HEK293 (cell line): ENCODE data around the gene PFN1.
A peak's percentile ranks its signal among the peaks of the same experiment; 100 is the strongest.

ENCODE experiments used
- CTCF ChIA-PET: fragments of 350-600 bp; formaldehyde crosslinking; extraction: SDS; loops from one replicate; lab custom pipeline; 2021; ENCODE audit warnings: antibody characterized with exemption; lab: Yijun Ruan, JAX
- POLR2A ChIA-PET: fragments of 300-600 bp; formaldehyde crosslinking; extraction: SDS; loops from one replicate; lab custom pipeline; 2020; ENCODE audit warnings: antibody characterized with exemption, inconsistent platforms; lab: Yijun Ruan, JAX
- H3K27ac ChIP-seq: fragments of 200-500 bp; sonication (Bioruptor generic); 2 replicates; pipeline ENCODE4 v1.5.1; 2014; ENCODE audit warnings: low read depth, low read length, control low read depth, inconsistent platforms; ENCODE audit errors: extremely low read depth
- H3K36me3 ChIP-seq, 2 experiments: fragments of 200-500 bp in 1 of 2; sonication (Bioruptor generic) in 1 of 2; 1 replicate in 1 of 2; 2 replicates in 1 of 2; pipeline ENCODE4 v1.5.1; 2014 to 2017; ENCODE audit warnings: inconsistent platforms in 2 of 2, low read length in 2 of 2; ENCODE audit not compliant: control insufficient read depth in 2 of 2, insufficient read depth in 1 of 2
- H3K4me1 ChIP-seq: fragments of 200-500 bp; sonication (Bioruptor generic); 2 replicates; pipeline ENCODE4 v1.5.1; 2014; ENCODE audit warnings: mild to moderate bottlenecking, low read length, inconsistent platforms; ENCODE audit not compliant: control insufficient read depth, insufficient read depth
- H3K4me3 ChIP-seq: 2 replicates; pipeline ENCODE4 v1.5.1; 2011; ENCODE audit warnings: low read depth, mild to moderate bottlenecking, control low read depth, low read length, moderate library complexity
- H3K9me3 ChIP-seq: fragments of 200-500 bp; sonication (Bioruptor generic); 2 replicates; pipeline ENCODE4 v1.5.1; 2014; ENCODE audit warnings: low read depth, low read length, inconsistent platforms; ENCODE audit not compliant: control insufficient read depth, insufficient read depth
- FEZF1 ChIP-seq: fragments of 450-650 bp; formaldehyde crosslinking; IDR thresholded peaks from 2 replicates; pipeline ENCODE4 v1.5.1; 2016; ENCODE audit warnings: missing biosample characterization, missing genetic modification characterization
- GLIS1 ChIP-seq: fragments of 450-650 bp; formaldehyde crosslinking; IDR thresholded peaks from 2 replicates; pipeline ENCODE4 v1.5.1; 2016; ENCODE audit warnings: missing biosample characterization, missing genetic modification characterization
- GLIS2 ChIP-seq: fragments of 450-650 bp; formaldehyde crosslinking; IDR thresholded peaks from 2 replicates; pipeline ENCODE4 v1.5.1; 2016; ENCODE audit warnings: missing biosample characterization, missing genetic modification characterization
- KLF7 ChIP-seq: fragments of 450-650 bp; formaldehyde crosslinking; IDR thresholded peaks from 2 replicates; pipeline ENCODE4 v1.5.1; 2016; ENCODE audit warnings: missing biosample characterization, missing genetic modification characterization, borderline replicate concordance
- PRDM1 ChIP-seq: fragments of 450-650 bp; formaldehyde crosslinking; IDR thresholded peaks from 2 replicates; pipeline ENCODE4; 2016; ENCODE audit warnings: missing biosample characterization, missing genetic modification characterization
- PRDM4 ChIP-seq: fragments of 450-650 bp; formaldehyde crosslinking; IDR thresholded peaks from 2 replicates; pipeline ENCODE4 v1.5.1; 2017; ENCODE audit warnings: missing biosample characterization, missing genetic modification characterization
- PRDM6 ChIP-seq: fragments of 450-650 bp; formaldehyde crosslinking; IDR thresholded peaks from 2 replicates; pipeline ENCODE4 v1.5.1; 2017; ENCODE audit warnings: missing biosample characterization, missing genetic modification characterization
- SETDB1 ChIP-seq: IDR thresholded peaks from one replicate; pipeline ENCODE4 v1.6.1; 2017; ENCODE audit warnings: mild to moderate bottlenecking, low read length, moderate library complexity, mixed read lengths; ENCODE audit not compliant: insufficient read length
- TRIM28 ChIP-seq: IDR thresholded peaks from 2 replicates; pipeline ENCODE4 v1.6.1; 2011; ENCODE audit warnings: low read length, control low read depth, borderline replicate concordance
- ZBTB17 ChIP-seq: fragments of 450-650 bp; formaldehyde crosslinking; IDR thresholded peaks from 2 replicates; pipeline ENCODE4 v1.5.1; 2016; ENCODE audit warnings: missing biosample characterization, missing genetic modification characterization
- ZBTB44 ChIP-seq: fragments of 450-650 bp; IDR thresholded peaks from 2 replicates; pipeline ENCODE4 v1.5.1; 2018; ENCODE audit warnings: missing biosample characterization, mild to moderate bottlenecking, missing genetic modification characterization
- ZBTB8A ChIP-seq: fragments of 450-650 bp; formaldehyde crosslinking; IDR thresholded peaks from 2 replicates; pipeline ENCODE4 v1.5.1; 2016; ENCODE audit warnings: missing biosample characterization, missing genetic modification characterization
- ZFP37 ChIP-seq: fragments of 450-650 bp; formaldehyde crosslinking; IDR thresholded peaks from 2 replicates; pipeline ENCODE4 v1.5.1; 2016; ENCODE audit warnings: missing biosample characterization, missing genetic modification characterization
- ZNF138 ChIP-seq: fragments of 450-650 bp; formaldehyde crosslinking; IDR thresholded peaks from 2 replicates; pipeline ENCODE4 v1.5.1; 2016; ENCODE audit warnings: missing biosample characterization, missing genetic modification characterization, borderline replicate concordance
- ZNF146 ChIP-seq: fragments of 450-650 bp; formaldehyde crosslinking; IDR thresholded peaks from 2 replicates; pipeline ENCODE4 v1.5.1; 2016; ENCODE audit warnings: missing biosample characterization, missing genetic modification characterization
- ZNF202 ChIP-seq: fragments of 450-650 bp; formaldehyde crosslinking; IDR thresholded peaks from 2 replicates; pipeline ENCODE4 v1.5.1; 2016; ENCODE audit warnings: missing biosample characterization, missing genetic modification characterization, borderline replicate concordance
- ZNF248 ChIP-seq: fragments of 450-650 bp; formaldehyde crosslinking; IDR thresholded peaks from 2 replicates; pipeline ENCODE4 v1.5.1; 2017; ENCODE audit warnings: missing biosample characterization, missing genetic modification characterization
- ZNF280C ChIP-seq: fragments of 450-650 bp; formaldehyde crosslinking; IDR thresholded peaks from 2 replicates; pipeline ENCODE4 v1.5.1; 2016; ENCODE audit warnings: missing biosample characterization, missing genetic modification characterization
- ZNF366 ChIP-seq: fragments of 450-650 bp; formaldehyde crosslinking; conservative IDR thresholded peaks from 2 replicates; pipeline ENCODE4 v1.5.1; 2016; ENCODE audit warnings: missing biosample characterization, missing genetic modification characterization
- ZNF394 ChIP-seq: fragments of 450-650 bp; formaldehyde crosslinking; IDR thresholded peaks from 2 replicates; pipeline ENCODE4 v1.5.1; 2016; ENCODE audit warnings: missing biosample characterization, missing genetic modification characterization, mild to moderate bottlenecking, moderate library complexity, borderline replicate concordance
- ZNF488 ChIP-seq: fragments of 450-650 bp; formaldehyde crosslinking; IDR thresholded peaks from 2 replicates; pipeline ENCODE4 v1.5.1; 2016; ENCODE audit warnings: missing biosample characterization, missing genetic modification characterization
- ZNF560 ChIP-seq: fragments of 450-650 bp; formaldehyde crosslinking; IDR thresholded peaks from 2 replicates; pipeline ENCODE4 v1.5.1; 2017; ENCODE audit warnings: missing biosample characterization, missing genetic modification characterization, borderline replicate concordance
- ZNF610 ChIP-seq: fragments of 450-650 bp; formaldehyde crosslinking; IDR thresholded peaks from 2 replicates; pipeline ENCODE4 v1.5.1; 2016; ENCODE audit warnings: missing biosample characterization, missing genetic modification characterization, borderline replicate concordance
- ZNF629 ChIP-seq: fragments of 450-650 bp; formaldehyde crosslinking; IDR thresholded peaks from 2 replicates; pipeline ENCODE4 v1.5.1; 2017; ENCODE audit warnings: missing biosample characterization, missing genetic modification characterization
- ZNF830 ChIP-seq: fragments of 450-650 bp; IDR thresholded peaks from 2 replicates; pipeline ENCODE4 v1.5.0; 2018; ENCODE audit warnings: missing biosample characterization, missing genetic modification characterization, low read depth, mild to moderate bottlenecking, moderate library complexity
- ZSCAN16 ChIP-seq: fragments of 450-650 bp; formaldehyde crosslinking; IDR thresholded peaks from 2 replicates; pipeline ENCODE4 v1.5.1; 2016; ENCODE audit warnings: missing biosample characterization, missing genetic modification characterization
- ZSCAN23 ChIP-seq: fragments of 450-650 bp; formaldehyde crosslinking; IDR thresholded peaks from 2 replicates; pipeline ENCODE4 v1.5.1; 2016; ENCODE audit warnings: missing biosample characterization, missing genetic modification characterization
- ZSCAN30 ChIP-seq: fragments of 450-650 bp; IDR thresholded peaks from 2 replicates; pipeline ENCODE4 v1.5.1; 2018; ENCODE audit warnings: missing biosample characterization, mild to moderate bottlenecking, missing genetic modification characterization, moderate library complexity
- ZXDB ChIP-seq: fragments of 450-650 bp; formaldehyde crosslinking; IDR thresholded peaks from 2 replicates; pipeline ENCODE4 v1.5.1; 2016; ENCODE audit warnings: missing biosample characterization, missing genetic modification characterization

The PFN1 gene

GRCh38 chr17:4948166-4948930, at the start of gene PFN1:
TSS of gene PFN1 (minus strand) at chr17:4948530. CDS start at chr17:4948394, 136 bp downstream.
- Histone ChIP-seq H3K27ac (peak within 1 kb of the TSS; percentile 99), H3K4me1 (peaks cover 21% of the 10 kb centered on the region), H3K36me3 (peaks cover 22 to 39% of the 10 kb centered on the region in 2 experiments), H3K9me3 (no peaks in the 10 kb centered on the region), H3K4me3 (peak within 1 kb of the TSS; percentile 97)
- POLR2A ChIA-PET = interaction anchor here (0.7 to 17.9 kb wide), 14 partner anchors 9 to 238 kb away, joined by 3 to 358 read pairs (median 5); partner anchors contain the start of genes CAMTA2, INCA1, KIF1C and PLD2
- CTCF ChIA-PET = interaction anchor here (0.7 to 1.2 kb wide), 2 partner anchors 9 to 31 kb away, joined by 3 to 4 read pairs; partner anchors contain the start of genes RNF167 and SLC25A11
- TF ChIP-seq TRIM28 (no peak), ZNF248 (tag by site-specific recombination) (no peak), ZSCAN23 (tag by site-specific recombination) (peak; percentile 85), ZSCAN16 (tag by site-specific recombination) (0 out of 2 replicates have a peak, but pooled peaks have one; percentile 12), ZBTB8A (tag by site-specific recombination) (peak; percentile 65), ZNF366 (tag by site-specific recombination) (peak; percentile 99), ZNF610 (tag by site-specific recombination) (0 out of 2 replicates have a peak, but pooled peaks have one; percentile 16), ZNF202 (tag by site-specific recombination) (no peak), KLF7 (tag by site-specific recombination) (peak; percentile 34; the same call in 1 of the 2 replicates), GLIS1 (tag by site-specific recombination) (peak; percentile 13; the same call in 1 of the 2 replicates), PRDM6 (no peak), ZNF629 (peak; percentile 69), ZNF146 (tag by site-specific recombination) (peak; percentile 13; the same call in 1 of the 2 replicates), ZNF280C (tag by site-specific recombination) (no peak), PRDM4 (tag by site-specific recombination) (peak; percentile 46; the same call in 1 of the 2 replicates), ZNF488 (tag by site-specific recombination) (no peak), ZFP37 (peak; percentile 22; the same call in 1 of the 2 replicates), ZBTB17 (tag by site-specific recombination) (peak; percentile 97), GLIS2 (no peak), FEZF1 (tag by site-specific recombination) (no peak), ZNF394 (tag by site-specific recombination) (peak; percentile 14; the same call in 1 of the 2 replicates), SETDB1 (no peak), ZBTB44 (peak; percentile 85), ZNF560 (tag by site-specific recombination) (no peak), ZNF830 (no peak), ZNF138 (tag by site-specific recombination) (no peak), ZXDB (peak; percentile 5; the same call in 1 of the 2 replicates), PRDM1 (tag by site-specific recombination) (peak; percentile 84), ZSCAN30 (tag by site-specific recombination) (0 out of 2 replicates have a peak, but pooled peaks have one; percentile 14)
